ENCODE measurements around the gene TIAM1.

The TIAM1 gene

GRCh38 chr21:31203431-31204054 is 140.5 kb downstream of the TIAM1 start:
- DNase-seq (ENCODE audit: low read depth in 3 of 3) = no peak

DNA sequence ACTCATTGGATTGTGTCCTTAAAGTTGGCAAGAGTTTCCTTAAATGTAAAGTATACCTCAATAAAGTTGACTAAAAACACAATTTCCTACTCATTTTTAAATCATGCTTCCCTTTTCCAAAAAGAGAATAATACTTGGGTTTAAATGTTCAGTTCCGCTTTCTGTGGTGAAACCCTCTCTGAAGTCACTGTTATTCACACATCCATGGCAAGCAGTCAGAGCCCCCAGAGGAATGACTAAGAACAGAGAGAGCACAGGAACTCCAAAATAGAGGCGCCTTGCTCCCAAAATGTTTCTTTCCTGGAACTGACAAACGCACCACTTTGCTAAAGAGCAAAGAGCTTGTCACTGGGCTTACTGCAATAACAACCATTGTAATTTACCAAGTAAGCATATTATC is 142.5 kb downstream of the TIAM1 start:
- no peak for DNase-seq (ENCODE audit: low read depth in 3 of 3)

DNA sequence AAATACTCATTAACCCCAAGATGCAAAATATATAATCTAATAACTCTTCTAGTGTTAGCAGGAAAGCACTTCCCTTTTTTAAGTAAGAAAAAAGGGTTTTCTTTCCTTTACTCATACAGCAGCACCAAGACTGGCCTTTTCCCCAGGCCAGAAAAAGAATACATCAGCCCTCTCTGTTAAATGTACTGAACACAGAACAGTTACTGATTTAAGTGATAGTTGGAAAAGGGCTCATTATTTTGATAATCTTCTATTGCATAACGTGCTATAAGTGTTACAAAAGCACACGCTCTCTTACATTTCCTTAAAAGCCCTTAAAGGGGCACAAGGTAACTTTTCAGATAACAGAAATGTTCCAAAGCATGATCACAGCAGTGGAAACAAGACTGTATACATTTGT is 142.9 kb downstream of the TIAM1 start:
- DNase-seq (ENCODE audit: low read depth in 3 of 3) = no peak

DNA sequence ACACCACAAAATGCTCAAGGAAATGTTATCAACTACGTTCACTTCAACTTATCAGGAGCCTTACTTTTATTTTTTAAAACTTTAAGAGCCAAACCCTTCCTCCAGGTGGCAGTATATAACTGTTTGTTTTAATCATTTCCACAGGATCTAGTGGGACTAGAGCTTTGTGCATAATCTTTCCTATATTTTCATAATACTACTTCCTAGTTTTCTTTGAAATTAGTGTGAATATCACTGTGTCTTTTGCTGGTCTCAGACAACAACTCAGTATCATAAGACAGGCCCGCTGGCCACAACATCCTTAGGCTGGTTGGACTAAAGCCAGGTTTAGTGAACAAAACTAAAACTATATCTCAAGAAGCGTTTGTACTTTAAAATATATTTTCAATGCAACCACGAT is 145.5 kb downstream of the TIAM1 start:
- DNase-seq (ENCODE audit: low read depth in 3 of 3) = no peak

GRCh38 chr21:31196724-31197123 is 147.3 kb downstream of the TIAM1 start:
- no peak for DNase-seq (ENCODE audit: low read depth in 3 of 3)

- DNase-seq (ENCODE audit: low read depth in 3 of 3) = no peak
These were observed 148.6 kb downstream of the TIAM1 start for GRCh38 chr21:31195334-31196015.

- no peak for DNase-seq (ENCODE audit: low read depth in 3 of 3)
These were observed 149.4 kb downstream of the TIAM1 start for GRCh38 chr21:31194510-31195293.

DNA sequence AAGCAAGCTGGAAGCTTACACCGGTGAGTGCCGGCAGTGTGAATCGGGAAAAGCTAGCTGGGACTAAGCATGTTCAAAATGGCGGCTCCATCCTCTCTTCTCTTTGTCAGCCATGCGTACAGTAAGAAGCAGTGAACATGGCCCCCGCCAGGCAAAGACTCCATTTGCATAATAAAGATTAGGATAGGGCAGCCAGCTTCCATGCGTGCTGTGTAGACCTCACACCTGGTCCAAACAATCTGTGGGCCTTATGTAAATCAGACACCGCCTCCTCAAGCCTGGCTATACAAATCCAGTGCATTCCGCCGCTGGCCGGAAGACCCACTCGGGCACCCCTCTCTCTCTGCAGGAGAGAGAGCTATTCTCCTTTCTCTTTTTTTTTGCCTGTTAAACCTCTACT is 150.3 kb downstream of the TIAM1 start:
- DNase-seq (ENCODE audit: low read depth in 3 of 3) = no peak

GRCh38 chr21:31191553-31191952 is 152.5 kb downstream of the TIAM1 start:
- DNase-seq (ENCODE audit: low read depth in 3 of 3) = no peak

GRCh38 chr21:31190516-31190915 is 153.5 kb downstream of the TIAM1 start:
- DNase-seq (ENCODE audit: low read depth in 3 of 3) = no peak

- DNase-seq (ENCODE audit: low read depth in 3 of 3) = no peak
These were observed 156.6 kb downstream of the TIAM1 start for GRCh38 chr21:31187499-31187898.

GRCh38 chr21:31186916-31187315 is 157.1 kb downstream of the TIAM1 start:
- DNase-seq (ENCODE audit: low read depth in 3 of 3) = no peak

- DNase-seq (ENCODE audit: low read depth in 3 of 3) = no peak
These were observed 158.4 kb downstream of the TIAM1 start for GRCh38 chr21:31185663-31186062.

DNA sequence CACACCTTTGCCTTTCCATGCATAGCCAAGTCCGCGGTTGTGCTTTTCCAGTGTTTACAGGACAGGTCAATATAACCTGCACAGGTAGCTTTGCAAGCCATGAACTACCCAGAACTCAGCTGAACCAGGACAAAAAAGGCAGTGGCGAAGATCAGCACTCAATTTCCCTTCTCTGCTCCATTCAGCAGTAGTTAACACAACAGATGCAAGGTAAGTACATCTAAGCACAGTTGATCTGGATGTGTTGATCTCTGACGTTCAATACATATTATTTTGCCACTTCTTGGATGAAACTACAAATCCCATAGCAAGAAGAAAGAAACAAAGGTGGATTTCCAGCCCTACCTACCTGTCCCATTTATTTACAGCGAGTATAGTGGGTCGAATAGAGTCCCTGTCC is 159.2 kb downstream of the TIAM1 start:
- DNase-seq (ENCODE audit: low read depth in 3 of 3) = no peak

DNA sequence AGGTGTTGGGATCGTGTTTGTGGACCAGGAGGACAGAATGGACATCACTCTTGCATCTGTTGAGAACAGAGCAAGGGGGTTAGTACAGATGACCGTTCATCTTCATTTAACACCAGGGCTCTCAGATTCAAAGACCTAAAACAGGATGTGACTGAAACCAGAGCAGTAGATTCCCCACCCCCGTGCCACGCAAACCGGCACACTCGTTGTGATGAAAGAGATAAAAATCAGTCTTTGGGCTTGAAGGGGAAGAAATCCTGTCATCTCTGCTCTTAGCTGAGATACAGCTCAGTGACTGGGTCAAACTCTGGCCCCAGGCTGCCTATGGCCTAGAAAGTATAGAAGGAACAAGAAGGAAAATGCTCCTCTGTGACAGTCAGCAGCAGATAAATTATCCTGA is 159.6 kb downstream of the TIAM1 start:
- DNase-seq (ENCODE audit: low read depth in 3 of 3) = peak in 2 of 3 donors; percentile 60 to 76

GRCh38 chr21:31182231-31183140 is 161.6 kb downstream of the TIAM1 start:
- peak in 2 of 3 donors; percentile 39 to 56 for DNase-seq (ENCODE audit: low read depth in 3 of 3)

- DNase-seq (ENCODE audit: low read depth in 3 of 3) = no peak
These were observed 162.8 kb downstream of the TIAM1 start for GRCh38 chr21:31181082-31181750.

DNA sequence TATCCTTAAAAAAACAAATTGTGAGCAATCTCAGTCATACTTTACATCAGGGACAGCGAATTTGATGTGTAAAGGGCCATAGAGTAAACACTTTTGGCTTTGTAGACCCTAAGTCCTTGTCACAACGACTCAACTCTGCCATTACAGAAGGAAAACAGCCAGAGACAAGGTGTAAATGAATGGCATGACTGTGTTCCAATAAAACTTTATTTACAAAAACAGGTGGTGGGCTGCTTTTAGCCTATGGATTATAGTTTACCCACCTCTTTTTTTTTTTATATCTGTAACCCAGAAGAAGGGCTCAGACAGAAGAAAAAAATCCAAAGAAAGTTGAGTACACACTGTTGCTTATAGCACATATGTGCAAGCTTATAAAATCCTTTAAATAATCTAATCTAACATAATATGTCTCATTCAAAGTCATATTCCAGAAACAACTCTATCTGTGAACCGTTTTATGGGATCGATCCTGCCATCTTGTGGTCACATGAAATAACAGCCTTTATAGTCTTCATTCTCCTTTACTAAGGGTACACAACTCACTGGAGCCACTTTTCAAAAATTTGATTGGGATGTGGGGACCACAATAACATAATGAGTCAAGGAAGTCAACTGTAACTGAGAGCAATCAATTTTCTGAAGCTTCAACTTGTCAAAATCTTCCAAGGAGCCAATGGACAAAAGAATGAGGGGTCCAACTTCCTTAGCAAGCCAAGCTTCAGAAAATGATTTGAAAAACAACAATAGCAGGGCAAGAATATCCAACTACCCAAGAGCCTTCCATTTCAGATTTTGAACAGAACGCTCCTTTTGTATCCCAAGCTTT is 163.6 kb downstream of the TIAM1 start:
- no peak for DNase-seq (ENCODE audit: low read depth in 3 of 3)

GRCh38 chr21:31176725-31177124 is 167.3 kb downstream of the TIAM1 start:
- DNase-seq (ENCODE audit: low read depth in 3 of 3) = no peak

- DNase-seq (ENCODE audit: low read depth in 3 of 3) = no peak
These were observed 167.9 kb downstream of the TIAM1 start for GRCh38 chr21:31176080-31176551.
